SH-SY5Y (cell line): Measurements from ENCODE around the gene FAM3B.

Source experiments
- GATA2 ChIP-seq: IDR thresholded peaks from 2 replicates; pipeline ENCODE4 v1.6.1; 2011; ENCODE audit warnings: mild to moderate bottlenecking, low read depth, low read length
- GATA3 ChIP-seq: IDR thresholded peaks from 2 replicates; pipeline ENCODE4 v1.6.1; 2011; ENCODE audit warnings: low read depth, mild to moderate bottlenecking, low read length, moderate library complexity

GRCh38 chr21:41367301-41367944 lies 50.8 kb downstream of the FAM3B start:
- TF ChIP-seq GATA2, result no peak
- no peak for TF ChIP-seq GATA3
